ENCODE results near the gene HSPA1L.
"Not testable (repeated sequence)": the region's sequence is repeated elsewhere in the genome, so short reads cannot be mapped to it uniquely, and the experiment has no call there.

HSPA1L gene

GRCh38 chr6:31813465-31813849, 1.6 kb downstream of the HSPA1L start:
- no peak for DNase-seq

GRCh38 chr6:31811645-31812044, 3.4 kb downstream of the HSPA1L start:
- no peak for DNase-seq

- not testable (repeated sequence) for DNase-seq
Observed at GRCh38 chr6:31808599-31808998, 6.5 kb downstream of the HSPA1L start.

GRCh38 chr6:31806470-31807272, 8.4 kb downstream of the HSPA1L start, which contains the start of gene LSM2:
TSS of gene LSM2 (minus strand) at chr6:31806966. CDS start at chr6:31806757, 209 bp downstream.
- peak; percentile 96 to 98 for DNase-seq

GRCh38 chr6:31805939-31806469, 9.1 kb downstream of the HSPA1L start:
- DNase-seq: no peak

GRCh38 chr6:31801031-31801927, 13.8 kb downstream of the HSPA1L start:
- DNase-seq: not testable (repeated sequence)

- DNase-seq: no peak
Observed at GRCh38 chr6:31799781-31800180, 15.3 kb downstream of the HSPA1L start.

- peak in 1 of 2 experiments; percentile 30 for DNase-seq
Observed at GRCh38 chr6:31797588-31797987, 17.5 kb downstream of the HSPA1L start.

GRCh38 chr6:31796993-31797385, 18.1 kb downstream of the HSPA1L start:
- no peak for DNase-seq

GRCh38 chr6:31795616-31796298, 19.3 kb downstream of the HSPA1L start, which contains the start of gene VARS1:
TSS of gene VARS1 (minus strand) at chr6:31795752. CDS start at chr6:31795217, 535 bp downstream.
- DNase-seq: peak; percentile 88 to 92

- DNase-seq: peak in 1 of 2 experiments; percentile 42
Observed at GRCh38 chr6:31794866-31795615, 20.0 kb downstream of the HSPA1L start.

GRCh38 chr6:31794294-31794865, 20.7 kb downstream of the HSPA1L start:
- no peak for DNase-seq

- DNase-seq: not testable (repeated sequence)
Observed at GRCh38 chr6:31793927-31794245, 21.2 kb downstream of the HSPA1L start.

- DNase-seq: no peak
Observed at GRCh38 chr6:31792761-31793171, 22.3 kb downstream of the HSPA1L start.

GRCh38 chr6:31792090-31792374, 23.1 kb downstream of the HSPA1L start:
- DNase-seq: no peak

- DNase-seq: peak; percentile 63 to 68
Observed at GRCh38 chr6:31791324-31792089, 23.6 kb downstream of the HSPA1L start.

GRCh38 chr6:31785475-31785874, 29.6 kb downstream of the HSPA1L start:
- no peak for DNase-seq

GRCh38 chr6:31784098-31784925, 30.8 kb downstream of the HSPA1L start:
- no peak for DNase-seq

GRCh38 chr6:31782126-31782855, 32.8 kb downstream of the HSPA1L start:
- DNase-seq: no peak
